Neural crest cell (in vitro differentiated cells): Measurements from ENCODE around the gene NFIC. TPM values are rescaled to one million over a fixed set of nuclear protein-coding genes. Genes with fewer than 3 reads are reported as not detected.
A peak's percentile ranks its signal among the peaks of the same experiment; 100 is the strongest.

Experiments
- DNase-seq: peaks from one replicate; pipeline ENCODE4 v3.0.0; 2021; ENCODE audit warnings: low read depth, mixed read lengths, low spot score
- H3K27ac Mint-ChIP-seq: one replicate; pipeline ENCODE4 v1.8.0; 2021; ENCODE audit warnings: mild to moderate bottlenecking, mixed read lengths; ENCODE audit not compliant: unreplicated experiment
- H3K27me3 Mint-ChIP-seq: 2 replicates; pipeline ENCODE4 v1.8.0; 2021; ENCODE audit warnings: low read depth, mild to moderate bottlenecking, mixed read lengths
- H3K36me3 Mint-ChIP-seq: 2 replicates; pipeline ENCODE4 v1.8.0; 2021; ENCODE audit warnings: low read depth, mild to moderate bottlenecking, mixed read lengths
- H3K4me1 Mint-ChIP-seq: 2 replicates; pipeline ENCODE4 v1.8.0; 2021; ENCODE audit warnings: mixed read lengths
- H3K4me3 Mint-ChIP-seq: one replicate; pipeline ENCODE4 v1.8.0; 2021; ENCODE audit warnings: mild to moderate bottlenecking, mixed read lengths
- H3K9me3 Mint-ChIP-seq: 2 replicates; pipeline ENCODE4 v1.8.0; 2021; ENCODE audit warnings: mixed read lengths
- total RNA-seq: library from RNA; stranded (reverse); gene quantifications from 2 replicates; pipeline ENCODE4 v1.2.1, GENCODE V29; 2021
- TF ChIP-seq, protein P1 (sequence below): fragments of 200-600 bp; sonication (generic); conservative IDR thresholded peaks from 2 replicates; pipeline ENCODE4 v1.5.0; 2021; ENCODE audit warnings: antibody characterized with exemption, mild to moderate bottlenecking

Gene NFIC
- total RNA-seq, 1 donor from 2014 or later, result 4.1 TPM

- no peaks in the 10 kb centered on the region for H3K36me3 Mint-ChIP-seq
- DNase-seq, result no peak
- TF ChIP-seq, protein P1, sequence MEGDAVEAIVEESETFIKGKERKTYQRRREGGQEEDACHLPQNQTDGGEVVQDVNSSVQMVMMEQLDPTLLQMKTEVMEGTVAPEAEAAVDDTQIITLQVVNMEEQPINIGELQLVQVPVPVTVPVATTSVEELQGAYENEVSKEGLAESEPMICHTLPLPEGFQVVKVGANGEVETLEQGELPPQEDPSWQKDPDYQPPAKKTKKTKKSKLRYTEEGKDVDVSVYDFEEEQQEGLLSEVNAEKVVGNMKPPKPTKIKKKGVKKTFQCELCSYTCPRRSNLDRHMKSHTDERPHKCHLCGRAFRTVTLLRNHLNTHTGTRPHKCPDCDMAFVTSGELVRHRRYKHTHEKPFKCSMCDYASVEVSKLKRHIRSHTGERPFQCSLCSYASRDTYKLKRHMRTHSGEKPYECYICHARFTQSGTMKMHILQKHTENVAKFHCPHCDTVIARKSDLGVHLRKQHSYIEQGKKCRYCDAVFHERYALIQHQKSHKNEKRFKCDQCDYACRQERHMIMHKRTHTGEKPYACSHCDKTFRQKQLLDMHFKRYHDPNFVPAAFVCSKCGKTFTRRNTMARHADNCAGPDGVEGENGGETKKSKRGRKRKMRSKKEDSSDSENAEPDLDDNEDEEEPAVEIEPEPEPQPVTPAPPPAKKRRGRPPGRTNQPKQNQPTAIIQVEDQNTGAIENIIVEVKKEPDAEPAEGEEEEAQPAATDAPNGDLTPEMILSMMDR, result no peak
- H3K27me3 Mint-ChIP-seq, result peaks cover 84% of the 10 kb centered on the region
- no peaks in the 10 kb centered on the region for H3K9me3 Mint-ChIP-seq
- H3K4me1 Mint-ChIP-seq, result no peaks in the 10 kb centered on the region
- no peak overlapping the region for H3K27ac Mint-ChIP-seq
- no peak overlapping the region for H3K4me3 Mint-ChIP-seq
Observed at GRCh38 chr19:3359919-3360420, 6.4 kb upstream of the NFIC start.

GRCh38 chr19:3360421-3361383 is 5.7 kb upstream of the NFIC start:
- H3K9me3 Mint-ChIP-seq, result no peaks in the 10 kb centered on the region
- TF ChIP-seq, protein P1, result no peak
- no peak overlapping the region for H3K27ac Mint-ChIP-seq
- H3K4me1 Mint-ChIP-seq, result peaks cover 4% of the 10 kb centered on the region
- peak overlapping the region; percentile 84 for H3K4me3 Mint-ChIP-seq
- H3K27me3 Mint-ChIP-seq, result peaks cover 86% of the 10 kb centered on the region
- DNase-seq, result no peak
- no peaks in the 10 kb centered on the region for H3K36me3 Mint-ChIP-seq

GRCh38 chr19:3361384-3362216 is 4.8 kb upstream of the NFIC start:
- H3K4me3 Mint-ChIP-seq, result peak overlapping the region; percentile 83
- no peaks in the 10 kb centered on the region for H3K36me3 Mint-ChIP-seq
- H3K4me1 Mint-ChIP-seq, result peaks cover 4% of the 10 kb centered on the region
- DNase-seq, result no peak
- H3K27me3 Mint-ChIP-seq, result peaks cover 85% of the 10 kb centered on the region
- H3K9me3 Mint-ChIP-seq, result no peaks in the 10 kb centered on the region
- TF ChIP-seq, protein P1, result no peak
- H3K27ac Mint-ChIP-seq, result no peak overlapping the region

- Mint-ChIP-seq H3K36me3 (no peaks in the 10 kb centered on the region), H3K27me3 (peaks cover 81% of the 10 kb centered on the region), H3K4me1 (peaks cover 4% of the 10 kb centered on the region), H3K9me3 (no peaks in the 10 kb centered on the region), H3K4me3 (no peak overlapping the region), H3K27ac (no peak overlapping the region)
- DNase-seq, result no peak
- TF ChIP-seq, protein P1, result no peak
Observed at GRCh38 chr19:3362217-3362906, 4.0 kb upstream of the NFIC start.
